Large intestine (tissue), 3 donors: ENCODE data around the gene MIER2. TPM values are rescaled to one million over a fixed set of nuclear protein-coding genes. Genes with fewer than 3 reads are reported as not detected.
"Not testable (repeated sequence)": the region's sequence is repeated elsewhere in the genome, so short reads cannot be mapped to it uniquely, and the experiment has no call there.

Experiments
- DNase-seq, 2 donors: peaks; one replicate each; pipeline versions ENCODE4 v3.0.0 to v3.0.0-alpha.2; 2013
- H3K27ac ChIP-seq: one replicate; pipeline ENCODE4 v1.5.1; 2013; ENCODE audit warnings: low read length
- H3K27me3 ChIP-seq: 2 replicates; pipeline ENCODE4 v1.6.1; 2013; ENCODE audit warnings: low read length; ENCODE audit not compliant: control insufficient read depth, insufficient read depth
- H3K36me3 ChIP-seq: 2 replicates; pipeline ENCODE4 v1.6.1; 2013; ENCODE audit warnings: low read length; ENCODE audit not compliant: control insufficient read depth, insufficient read depth
- H3K4me1 ChIP-seq: one replicate; pipeline ENCODE4 v1.6.1; 2013; ENCODE audit warnings: low read length; ENCODE audit not compliant: control insufficient read depth, insufficient read depth
- H3K4me3 ChIP-seq: one replicate; pipeline ENCODE4 v1.5.1; 2013; ENCODE audit warnings: low read length
- H3K9me3 ChIP-seq: one replicate; pipeline ENCODE4 v1.6.1; 2013; ENCODE audit warnings: mild to moderate bottlenecking, low read depth, low read length, moderate library complexity; ENCODE audit not compliant: control insufficient read depth
- WGBS: methylation state at CpG from one replicate; pipeline ENCODE4 v1.1.5; 2013; ENCODE audit warnings: low lambda C conversion rate; ENCODE audit not compliant: insufficient coverage; 5-methylcytosine and 5-hydroxymethylcytosine counted together
- polyA plus RNA-seq: library from polyadenylated mRNA; unstranded; fragments of 120-200 nt; gene quantifications from one replicate; pipeline ENCODE4 v1.2.1, GENCODE V29; 2013

Gene MIER2
- polyA plus RNA-seq, 1 donor = 21.0 TPM

DNA sequence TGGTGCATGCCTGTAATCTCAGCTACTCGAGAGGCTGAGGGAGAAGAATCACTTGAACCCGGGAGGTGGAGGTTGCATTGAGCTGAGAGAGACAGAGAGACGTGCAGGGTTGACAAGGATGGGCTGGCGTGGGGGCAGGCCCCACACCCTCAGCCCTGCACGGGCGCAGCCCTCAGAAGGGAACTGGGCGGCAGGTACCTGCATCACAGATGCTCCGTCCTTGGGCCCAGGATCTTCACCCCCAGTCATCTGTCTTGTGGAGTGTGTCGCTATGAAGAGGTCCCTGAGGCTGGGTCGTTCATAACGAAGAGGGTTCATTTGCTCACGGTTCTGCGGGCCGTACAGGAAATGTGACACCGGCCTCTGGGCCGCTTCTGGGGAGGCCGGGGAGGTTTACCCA is 44.1 kb upstream of the MIER2 start:
- Histone ChIP-seq H3K4me3 (no peak overlapping the region), H3K4me1 (no peaks in the 10 kb centered on the region), H3K27ac (no peak overlapping the region), H3K36me3 (no peaks in the 10 kb centered on the region), H3K27me3 (peaks cover 26% of the 10 kb centered on the region), H3K9me3 (no peaks in the 10 kb centered on the region)
- DNase-seq = no peak
- WGBS = no CpG with 5 or more reads among the region's 17 CpGs

DNA sequence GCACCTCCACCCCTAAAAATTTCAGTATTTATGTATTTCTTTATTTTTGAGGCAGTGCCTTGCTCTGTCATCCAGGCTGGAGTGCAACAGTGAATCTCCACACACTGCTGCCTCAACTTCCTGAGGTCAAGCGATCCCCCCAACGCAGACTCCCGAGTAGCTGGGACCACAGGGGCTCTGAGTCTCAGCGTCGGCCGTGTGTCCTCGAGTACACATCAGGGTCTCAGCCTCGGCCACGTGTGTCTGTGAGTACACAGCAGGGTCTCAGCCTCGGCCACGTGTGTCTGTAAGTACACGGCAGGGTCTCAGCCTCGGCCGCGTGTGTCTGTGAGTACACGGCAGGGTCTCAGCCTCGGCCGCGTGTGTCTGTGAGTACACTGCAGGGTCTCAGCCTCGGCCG is 43.2 kb upstream of the MIER2 start:
- no peak overlapping the region for H3K27ac ChIP-seq
- H3K9me3 ChIP-seq = no peaks in the 10 kb centered on the region
- no peaks in the 10 kb centered on the region for H3K36me3 ChIP-seq
- peaks cover 35% of the 10 kb centered on the region for H3K27me3 ChIP-seq
- DNase-seq = no peak
- no CpG with 5 or more reads among the region's 21 CpGs for WGBS
- no peaks in the 10 kb centered on the region for H3K4me1 ChIP-seq
- no peak overlapping the region for H3K4me3 ChIP-seq

DNA sequence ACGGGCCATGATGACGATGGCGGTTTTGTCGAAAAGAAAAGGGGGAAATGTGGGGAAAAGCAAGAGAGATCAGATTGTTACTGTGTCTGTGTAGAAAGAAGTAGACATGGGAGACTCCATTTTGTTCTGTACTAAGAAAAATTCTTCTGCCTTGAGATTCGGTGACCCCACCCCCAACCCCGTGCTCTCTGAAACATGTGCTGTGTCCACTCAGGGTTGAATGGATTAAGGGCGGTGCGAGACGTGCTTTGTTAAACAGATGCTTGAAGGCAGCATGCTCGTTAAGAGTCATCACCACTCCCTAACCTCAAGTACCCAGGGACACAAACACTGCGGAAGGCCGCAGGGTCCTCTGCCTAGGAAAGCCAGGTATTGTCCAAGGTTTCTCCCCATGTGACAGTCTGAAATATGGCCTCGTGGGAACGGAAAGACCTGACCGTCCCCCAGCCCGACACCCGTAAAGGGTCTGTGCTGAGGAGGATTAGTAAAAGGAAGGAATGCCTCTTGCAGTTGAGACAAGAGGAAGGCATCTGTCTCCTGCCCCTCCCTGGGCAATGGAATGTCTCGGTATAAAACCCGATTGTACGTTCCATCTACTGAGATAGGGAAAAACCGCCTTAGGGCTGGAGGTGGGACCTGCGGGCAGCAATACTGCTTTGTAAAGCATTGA is 42.2 kb upstream of the MIER2 start:
- not testable (repeated sequence) for H3K27ac ChIP-seq, H3K4me1 ChIP-seq, DNase-seq, H3K9me3 ChIP-seq, H3K4me3 ChIP-seq, H3K36me3 ChIP-seq
- no CpG with 5 or more reads among the region's 22 CpGs for WGBS
- H3K27me3 ChIP-seq = peaks cover 35% of the 10 kb centered on the region

DNA sequence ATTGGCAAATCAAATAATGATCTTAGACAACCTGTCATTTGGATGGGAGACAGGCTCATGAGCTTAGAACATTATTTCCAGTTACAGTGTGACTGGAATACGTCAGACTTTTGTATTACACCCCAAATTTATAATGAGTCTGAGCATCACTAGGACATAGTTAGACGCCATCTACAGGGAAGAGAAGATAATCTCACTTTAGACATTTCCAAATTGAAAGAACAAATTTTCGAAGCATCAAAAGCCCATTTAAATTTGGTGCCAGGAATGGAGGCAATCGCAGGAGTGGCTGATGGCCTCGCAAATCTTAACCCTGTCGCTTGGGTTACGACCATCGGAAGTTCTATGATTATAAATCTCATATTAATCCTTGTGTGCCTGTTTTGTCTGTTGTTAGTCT is 41.6 kb upstream of the MIER2 start:
- not testable (repeated sequence) for H3K9me3 ChIP-seq, H3K27ac ChIP-seq, H3K4me3 ChIP-seq, H3K36me3 ChIP-seq, DNase-seq, H3K4me1 ChIP-seq
- WGBS = no CpG with 5 or more reads among the region's 8 CpGs
- H3K27me3 ChIP-seq = peaks cover 30% of the 10 kb centered on the region

DNA sequence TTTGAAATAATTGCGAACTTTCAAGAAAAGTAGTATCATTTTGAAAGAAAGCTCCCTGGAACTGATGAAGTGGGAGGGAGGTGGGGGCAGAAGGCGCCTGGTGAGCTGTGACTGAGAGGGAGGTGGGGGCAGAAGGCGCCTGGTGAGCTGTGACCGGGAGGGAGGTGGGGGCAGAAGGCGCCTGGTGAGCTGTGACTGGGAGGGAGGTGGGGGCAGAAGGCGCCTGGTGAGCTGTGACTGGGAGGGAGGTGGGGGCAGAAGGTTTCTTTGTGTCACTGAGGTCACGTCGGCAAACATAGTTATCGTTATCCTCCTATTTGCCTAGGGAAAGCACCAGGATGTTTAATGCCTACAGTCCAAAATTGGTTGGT is 40.2 kb upstream of the MIER2 start:
- no peaks in the 10 kb centered on the region for H3K36me3 ChIP-seq
- H3K27ac ChIP-seq = no peak overlapping the region
- H3K27me3 ChIP-seq = peaks cover 29% of the 10 kb centered on the region
- no CpG with 5 or more reads among the region's 9 CpGs for WGBS
- H3K4me1 ChIP-seq = no peaks in the 10 kb centered on the region
- H3K4me3 ChIP-seq = no peak overlapping the region
- peaks cover 1% of the 10 kb centered on the region for H3K9me3 ChIP-seq
- no peak for DNase-seq

DNA sequence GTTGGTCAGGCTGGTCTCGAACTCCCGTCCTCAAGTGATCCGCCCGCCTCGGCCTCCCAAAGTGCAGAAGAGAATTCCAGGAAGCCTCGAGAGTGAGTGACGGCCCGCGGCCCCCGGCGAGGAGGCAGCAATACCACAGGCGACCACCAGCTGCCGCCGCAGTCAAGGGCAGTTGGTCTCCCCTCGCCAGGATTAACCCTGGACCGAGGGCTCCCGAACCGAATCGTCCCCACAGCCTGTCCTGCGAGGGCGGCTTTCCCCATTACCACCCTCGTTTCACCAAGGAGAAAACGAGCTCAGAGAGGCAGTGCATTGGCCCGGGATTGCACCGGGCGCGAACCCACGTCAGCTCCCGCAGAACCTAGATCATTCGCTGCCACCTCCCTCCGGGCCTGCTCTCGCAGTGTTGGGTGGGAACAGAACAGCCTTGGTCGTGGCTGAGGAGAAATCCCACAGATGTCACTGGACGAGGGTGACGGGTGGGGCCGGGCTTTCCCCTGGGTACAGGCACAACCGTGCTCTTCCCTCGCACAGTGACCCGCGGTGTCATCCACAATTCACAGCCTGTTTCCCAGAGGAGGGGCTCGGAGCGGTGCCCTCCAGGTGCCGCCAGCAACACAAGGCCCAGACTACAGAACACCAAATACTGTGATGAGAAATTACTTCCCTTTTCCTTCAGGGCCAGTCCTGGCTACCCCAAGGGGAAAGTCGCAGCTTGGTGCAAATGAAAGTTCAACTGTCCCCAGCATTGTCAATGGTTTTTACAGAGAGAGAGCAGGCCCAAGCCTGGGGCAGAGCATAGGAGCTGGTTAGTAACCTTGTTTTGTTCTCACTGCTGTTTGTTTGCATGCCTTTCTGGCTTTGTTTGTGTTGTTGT is 39.6 kb upstream of the MIER2 start:
- peaks cover 29% of the 10 kb centered on the region for H3K27me3 ChIP-seq
- WGBS = no CpG with 5 or more reads among the region's 44 CpGs
- H3K9me3 ChIP-seq = peaks cover 3% of the 10 kb centered on the region
- H3K4me1 ChIP-seq = no peaks in the 10 kb centered on the region
- H3K4me3 ChIP-seq = no peak overlapping the region
- no peak for DNase-seq
- H3K36me3 ChIP-seq = no peaks in the 10 kb centered on the region
- no peak overlapping the region for H3K27ac ChIP-seq

DNA sequence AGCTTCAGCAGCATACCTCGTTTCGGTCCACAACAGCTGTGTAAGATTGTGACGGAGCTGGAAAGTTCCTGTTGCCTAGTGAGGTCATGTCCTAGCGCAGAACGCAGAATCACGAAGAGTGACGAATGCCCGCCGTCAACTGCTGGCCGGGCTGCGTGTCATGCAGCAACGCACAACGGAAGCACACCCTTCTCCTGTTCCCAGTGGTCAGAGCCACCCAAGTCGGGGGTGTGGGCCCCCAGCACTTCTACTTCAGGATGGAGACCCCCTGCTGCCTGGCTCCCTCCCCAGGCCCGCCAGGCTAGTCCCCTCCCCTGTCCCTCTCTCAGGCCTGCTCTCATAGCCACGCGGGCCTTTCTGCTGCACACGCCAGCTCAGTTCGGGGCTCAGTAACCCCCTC is 38.4 kb upstream of the MIER2 start:
- DNase-seq = no peak
- Histone ChIP-seq H3K27me3 (peaks cover 31% of the 10 kb centered on the region), H3K36me3 (no peaks in the 10 kb centered on the region), H3K4me1 (no peaks in the 10 kb centered on the region), H3K4me3 (no peak overlapping the region), H3K27ac (no peak overlapping the region), H3K9me3 (peaks cover 3% of the 10 kb centered on the region)
- no CpG with 5 or more reads among the region's 19 CpGs for WGBS

DNA sequence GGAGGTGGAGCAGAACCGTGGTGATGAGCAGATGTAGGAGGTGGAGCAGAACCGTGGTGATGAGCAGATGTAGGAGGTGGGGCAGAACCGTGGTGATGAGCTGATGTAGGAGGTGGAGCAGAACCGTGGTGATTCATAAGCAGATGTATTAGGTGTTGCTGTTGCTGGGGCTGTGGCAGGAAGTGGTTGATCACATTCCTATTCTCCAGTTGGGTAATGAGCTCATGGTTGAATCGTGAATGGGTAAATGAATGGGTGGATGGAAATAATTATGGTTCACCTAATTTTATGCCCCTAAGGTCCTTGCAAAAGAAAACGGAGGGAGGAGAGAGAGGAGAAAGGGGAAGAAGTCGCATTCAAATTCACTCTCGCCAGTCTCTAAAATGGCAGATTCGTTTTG is 38.0 kb upstream of the MIER2 start:
- not testable (repeated sequence) for H3K27ac ChIP-seq, H3K36me3 ChIP-seq, H3K4me1 ChIP-seq, H3K9me3 ChIP-seq, H3K4me3 ChIP-seq, DNase-seq
- H3K27me3 ChIP-seq = peaks cover 29% of the 10 kb centered on the region
- WGBS = 67% methylated on average over 1 of the region's 9 CpGs

DNA sequence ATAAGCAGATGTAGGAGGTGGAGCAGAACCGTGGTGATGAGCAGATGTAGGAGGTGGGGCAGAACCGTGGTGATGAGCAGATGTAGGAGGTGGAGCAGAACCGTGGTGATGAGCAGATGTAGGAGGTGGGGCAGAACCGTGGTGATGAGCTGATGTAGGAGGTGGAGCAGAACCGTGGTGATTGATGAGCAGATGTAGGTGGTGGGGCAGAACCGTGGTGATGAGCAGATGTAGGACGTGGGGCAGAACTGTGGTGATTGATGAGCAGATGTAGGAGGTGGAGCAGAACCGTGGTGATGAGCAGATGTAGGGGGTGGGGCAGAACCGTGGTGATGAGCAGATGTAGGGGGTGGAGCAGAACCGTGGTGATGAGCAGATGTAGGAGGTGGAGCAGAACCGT is 37.3 kb upstream of the MIER2 start:
- no CpG with 5 or more reads among the region's 11 CpGs for whole genome bisulfite sequencing
- not testable (repeated sequence) for H3K4me1 ChIP-seq, H3K27ac ChIP-seq, H3K9me3 ChIP-seq, H3K36me3 ChIP-seq, DNase-seq, H3K4me3 ChIP-seq
- peaks cover 28% of the 10 kb centered on the region for H3K27me3 ChIP-seq

DNA sequence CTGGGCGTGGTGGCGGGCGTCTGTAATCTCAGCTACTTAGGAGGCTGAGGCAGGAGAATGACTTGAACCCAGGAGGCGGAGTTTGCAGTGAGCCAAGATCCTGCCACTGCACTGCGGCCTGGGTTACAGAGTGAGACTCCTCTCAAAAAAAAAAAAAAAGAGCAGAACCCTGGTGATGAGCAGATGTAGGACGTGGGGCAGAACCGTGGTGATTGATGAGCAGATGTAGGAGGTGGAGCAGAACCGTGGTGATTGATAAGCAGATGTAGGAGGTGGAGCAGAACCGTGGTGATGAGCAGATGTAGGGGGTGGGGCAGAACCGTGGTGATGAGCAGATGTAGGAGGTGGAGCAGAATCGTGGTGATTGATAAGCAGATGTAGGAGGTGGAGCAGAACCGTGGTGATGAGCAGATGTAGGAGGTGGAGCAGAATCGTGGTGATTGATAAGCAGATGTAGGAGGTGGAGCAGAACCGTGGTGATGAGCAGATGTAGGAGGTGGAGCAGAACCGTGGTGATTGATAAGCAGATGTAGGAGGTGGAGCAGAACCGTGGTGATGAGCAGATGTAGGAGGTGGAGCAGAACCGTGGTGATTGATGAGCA is 36.1 kb upstream of the MIER2 start:
- not testable (repeated sequence) for H3K4me3 ChIP-seq, H3K27ac ChIP-seq, H3K36me3 ChIP-seq, DNase-seq, H3K9me3 ChIP-seq, H3K4me1 ChIP-seq
- no CpG with 5 or more reads among the region's 17 CpGs for WGBS
- H3K27me3 ChIP-seq = peaks cover 27% of the 10 kb centered on the region
